Dendritic cell treated with granulocyte-macrophage colony-stimulating factor and Interleukin-4, amounts not matched to agents 40 ng/mL and 50 ng/mL, for 4 days (primary cell): ENCODE data around the gene ADCYAP1R1.

Experiments used
- H3K27ac Mint-ChIP-seq: one replicate; pipeline ENCODE4 v1.8.0; 2022; ENCODE audit warnings: mild to moderate bottlenecking, mixed read lengths
- H3K27me3 Mint-ChIP-seq: one replicate; pipeline ENCODE4 v1.8.0; 2022; ENCODE audit warnings: mild to moderate bottlenecking, mixed read lengths
- H3K36me3 Mint-ChIP-seq: one replicate; pipeline ENCODE4 v1.8.0; 2022; ENCODE audit warnings: low read depth, mixed read lengths
- H3K4me1 Mint-ChIP-seq: one replicate; pipeline ENCODE4 v1.8.0; 2022; ENCODE audit warnings: low read depth, mixed read lengths
- H3K4me3 Mint-ChIP-seq: one replicate; pipeline ENCODE4 v1.8.0; 2022; ENCODE audit warnings: mild to moderate bottlenecking, moderate library complexity, mixed read lengths
- H3K9me3 Mint-ChIP-seq: one replicate; pipeline ENCODE4 v1.8.0; 2022; ENCODE audit warnings: mixed read lengths
- intact Hi-C: fragments of 100-400 bp; cut with micrococcal nuclease; formaldehyde crosslinking; loops from one replicate; pipeline ENCODE4 v1.15.0; 2022

ADCYAP1R1 gene

DNA sequence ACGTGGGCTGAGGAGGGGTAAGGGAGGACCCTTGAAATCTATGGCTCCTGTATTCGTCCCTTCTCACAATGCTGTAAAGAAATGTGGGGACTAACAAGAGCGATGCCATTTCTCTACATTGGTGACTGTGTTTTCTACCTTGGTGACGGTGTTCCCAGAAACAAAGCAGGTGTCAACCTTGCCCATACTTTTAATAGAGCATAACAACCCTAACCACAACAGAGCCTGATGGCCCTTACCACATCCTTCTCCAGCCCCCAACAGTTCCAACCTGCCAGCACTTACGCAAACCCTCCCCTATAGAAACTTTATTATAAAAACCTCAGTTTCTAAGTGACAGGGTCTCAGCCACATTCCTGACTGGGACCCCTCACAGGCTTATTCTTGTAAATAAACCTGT lies 28.2 kb upstream of the ADCYAP1R1 start:
- Mint-ChIP-seq H3K36me3 (no peaks in the 10 kb centered on the region), H3K4me3 (no peak overlapping the region), H3K4me1 (no peaks in the 10 kb centered on the region), H3K27ac (no peak overlapping the region), H3K27me3 (peaks cover 14% of the 10 kb centered on the region), H3K9me3 (no peaks in the 10 kb centered on the region)
- intact Hi-C loops, result no loop called here

DNA sequence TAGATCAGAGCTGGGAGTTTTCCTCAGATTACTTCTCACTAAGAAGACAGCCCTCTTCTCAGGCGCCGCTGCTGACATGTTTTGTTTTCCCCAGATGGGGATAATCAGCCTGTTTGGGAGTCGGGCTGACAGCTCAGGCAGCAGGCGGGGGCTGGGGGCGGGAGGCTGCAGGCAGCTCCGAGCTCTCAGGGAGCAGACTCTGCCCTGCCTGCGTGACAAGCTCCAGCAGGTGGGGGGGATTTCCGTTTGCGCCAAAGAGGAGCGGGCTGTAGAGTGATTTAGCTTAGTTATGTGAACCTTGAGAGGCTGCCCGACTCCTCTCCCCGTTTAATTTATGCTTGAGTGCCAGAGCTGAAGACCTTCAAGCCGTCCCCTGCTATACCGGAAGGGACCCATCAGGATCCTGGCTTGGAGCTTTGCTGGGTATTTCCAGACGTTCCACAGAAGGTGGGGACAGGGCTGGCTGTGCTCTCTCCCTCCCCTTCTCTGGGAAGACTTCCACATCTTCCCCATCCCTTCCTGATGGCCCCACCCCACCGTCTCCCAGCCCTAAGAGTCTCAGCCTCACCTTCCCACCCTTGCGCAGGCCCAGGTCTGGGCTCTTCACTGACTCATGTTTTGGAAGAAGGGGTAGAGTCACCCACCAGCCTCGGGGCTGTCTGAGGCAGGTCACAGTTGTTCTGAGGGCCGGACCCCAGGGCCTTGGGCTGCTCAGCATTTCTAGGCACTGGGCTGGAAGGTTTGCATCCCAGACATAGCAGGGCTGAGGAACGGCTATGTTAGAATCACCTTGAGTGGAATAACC lies 24.7 kb upstream of the ADCYAP1R1 start:
- no peaks in the 10 kb centered on the region for H3K9me3 Mint-ChIP-seq
- no peaks in the 10 kb centered on the region for H3K4me1 Mint-ChIP-seq
- intact Hi-C loops, result no loop called here
- peaks cover 17% of the 10 kb centered on the region for H3K27me3 Mint-ChIP-seq
- H3K27ac Mint-ChIP-seq, result no peak overlapping the region
- no peaks in the 10 kb centered on the region for H3K36me3 Mint-ChIP-seq
- no peak overlapping the region for H3K4me3 Mint-ChIP-seq

DNA sequence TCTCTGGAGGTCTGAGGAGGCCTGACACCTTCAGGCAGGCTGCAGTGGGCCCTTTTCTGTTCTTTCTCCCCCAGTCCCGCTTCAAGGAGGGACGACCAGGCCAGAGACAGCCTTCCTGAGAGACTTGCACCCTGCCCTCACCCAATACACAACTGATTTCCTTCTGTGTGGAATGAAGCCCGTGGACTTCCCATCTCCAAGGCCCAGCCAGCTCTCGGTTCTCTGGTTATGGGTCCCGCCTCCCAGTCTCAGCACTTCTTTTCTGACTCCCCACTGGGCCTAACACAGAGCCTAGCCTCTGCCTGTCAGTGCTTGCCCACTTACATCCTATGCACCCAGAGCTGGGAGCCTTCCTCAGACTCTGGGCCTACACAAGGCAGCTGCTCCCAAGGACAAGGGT lies 24.1 kb upstream of the ADCYAP1R1 start:
- Mint-ChIP-seq H3K27ac (no peak overlapping the region), H3K9me3 (no peaks in the 10 kb centered on the region)

DNA sequence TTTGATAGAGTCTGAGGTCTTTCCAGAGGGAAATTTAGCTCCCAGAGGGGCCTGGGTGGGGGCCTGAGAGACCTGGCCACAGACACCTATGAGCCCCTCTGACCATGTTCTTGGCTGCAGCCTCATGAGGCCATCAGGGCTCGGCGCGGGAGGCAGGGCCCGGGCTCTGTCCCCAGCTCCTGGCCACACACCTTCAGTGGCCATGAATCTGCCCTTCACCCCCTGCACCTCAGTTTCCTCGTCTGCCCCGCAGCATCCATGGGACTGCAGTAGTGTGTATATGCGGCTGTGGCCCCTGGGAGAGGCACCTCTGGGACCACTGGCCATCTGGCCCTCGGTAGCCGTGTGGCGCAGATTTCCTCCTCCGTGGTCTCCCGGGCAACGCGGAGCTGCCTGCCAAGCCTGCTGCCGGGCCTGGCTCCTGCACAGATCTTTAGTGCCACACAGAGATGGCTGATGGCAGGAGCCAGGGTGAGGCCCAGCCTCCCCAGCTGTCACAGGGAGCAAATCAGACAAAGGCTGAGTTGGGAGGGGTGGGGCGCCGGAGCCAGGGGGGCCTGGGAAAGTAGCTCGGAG lies 23.6 kb upstream of the ADCYAP1R1 start:
- Mint-ChIP-seq H3K27ac (no peak overlapping the region), H3K4me1 (no peaks in the 10 kb centered on the region), H3K27me3 (peaks cover 17% of the 10 kb centered on the region), H3K4me3 (no peak overlapping the region), H3K9me3 (no peaks in the 10 kb centered on the region), H3K36me3 (no peaks in the 10 kb centered on the region)
- intact Hi-C loops, result no loop called here

More for the DNA sequence above, 24.1 kb upstream of the ADCYAP1R1 start:
- Mint-ChIP-seq H3K4me1 (no peaks in the 10 kb centered on the region), H3K4me3 (no peak overlapping the region), H3K36me3 (no peaks in the 10 kb centered on the region), H3K27me3 (peaks cover 17% of the 10 kb centered on the region)
- intact Hi-C loops, result no loop called here

DNA sequence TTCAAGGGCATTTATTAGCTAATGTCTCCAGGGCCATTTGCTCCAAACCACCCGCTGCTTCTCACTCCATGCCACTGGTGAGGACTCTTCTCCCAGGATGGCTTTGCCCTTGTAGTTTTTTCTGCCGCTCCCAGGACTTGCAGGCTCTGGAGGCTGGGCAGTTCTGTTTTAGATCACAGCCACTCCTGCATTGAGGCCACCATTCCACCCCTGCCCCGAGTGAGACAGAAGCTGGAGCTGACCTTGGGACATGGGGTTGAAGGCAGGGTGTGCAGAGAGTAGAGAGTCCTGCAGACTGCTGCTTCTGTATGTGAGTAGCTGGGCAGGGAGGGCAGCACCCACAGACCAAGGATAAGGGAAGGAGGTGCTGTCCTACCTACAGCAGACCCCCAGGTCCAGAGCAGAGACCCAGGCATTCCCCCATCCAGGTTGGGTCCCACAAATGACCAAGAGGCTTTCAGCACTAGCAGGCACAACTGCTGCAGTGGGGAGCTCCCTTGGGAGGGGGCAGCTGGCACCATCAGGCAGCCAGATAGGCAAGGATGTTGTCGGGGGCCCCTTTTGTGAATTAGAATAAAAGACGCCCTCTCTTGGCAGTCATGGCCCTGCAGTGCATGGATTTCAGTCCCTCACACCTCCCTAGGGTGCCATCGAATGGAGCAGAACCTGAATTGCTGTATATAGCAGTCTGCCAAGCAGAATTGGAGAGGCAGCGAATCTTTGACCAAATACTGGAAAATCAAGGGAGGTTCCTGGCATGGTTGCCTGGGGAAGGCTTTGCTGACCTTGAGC lies 22.7 kb upstream of the ADCYAP1R1 start:
- no peaks in the 10 kb centered on the region for H3K9me3 Mint-ChIP-seq

DNA sequence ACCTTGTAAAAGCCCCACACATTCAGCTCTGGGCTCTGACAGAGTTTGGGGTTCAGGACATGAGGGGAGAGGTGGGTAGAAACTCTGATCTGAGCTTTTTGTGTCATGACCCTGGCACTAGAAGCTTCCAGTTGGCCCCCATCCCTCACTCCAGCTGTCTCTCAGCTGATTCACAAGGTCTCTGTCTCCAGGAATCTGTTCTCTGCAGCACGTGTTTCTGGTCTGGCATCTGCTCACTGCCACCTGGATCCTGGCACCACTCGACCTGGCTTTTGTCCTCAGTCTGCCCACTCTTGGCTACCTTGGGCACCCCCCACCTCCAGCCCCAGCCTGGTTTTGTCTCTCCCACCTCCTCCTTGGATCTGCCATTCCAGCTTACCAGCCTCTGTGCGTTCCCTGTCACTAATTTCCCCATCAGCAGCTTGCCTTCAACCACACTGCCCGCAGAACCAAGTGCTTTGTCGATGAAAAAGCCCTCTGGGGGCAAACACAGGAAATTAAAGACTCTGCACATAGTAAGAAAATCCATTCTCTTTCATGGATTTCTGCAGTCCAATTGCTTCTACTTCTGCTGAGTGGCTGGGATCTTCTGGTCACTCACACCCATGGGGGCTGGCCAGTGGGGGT lies 18.3 kb upstream of the ADCYAP1R1 start:
- intact Hi-C loops, result no loop called here
- Mint-ChIP-seq H3K4me3 (no peak overlapping the region), H3K9me3 (no peaks in the 10 kb centered on the region), H3K27ac (no peak overlapping the region), H3K36me3 (no peaks in the 10 kb centered on the region), H3K4me1 (no peaks in the 10 kb centered on the region), H3K27me3 (peaks cover 17% of the 10 kb centered on the region)

More for the DNA sequence above, 22.7 kb upstream of the ADCYAP1R1 start:
- Mint-ChIP-seq H3K27ac (no peak overlapping the region), H3K4me1 (no peaks in the 10 kb centered on the region), H3K27me3 (peaks cover 20% of the 10 kb centered on the region), H3K4me3 (no peak overlapping the region), H3K36me3 (no peaks in the 10 kb centered on the region)
- intact Hi-C loops, result no loop called here

DNA sequence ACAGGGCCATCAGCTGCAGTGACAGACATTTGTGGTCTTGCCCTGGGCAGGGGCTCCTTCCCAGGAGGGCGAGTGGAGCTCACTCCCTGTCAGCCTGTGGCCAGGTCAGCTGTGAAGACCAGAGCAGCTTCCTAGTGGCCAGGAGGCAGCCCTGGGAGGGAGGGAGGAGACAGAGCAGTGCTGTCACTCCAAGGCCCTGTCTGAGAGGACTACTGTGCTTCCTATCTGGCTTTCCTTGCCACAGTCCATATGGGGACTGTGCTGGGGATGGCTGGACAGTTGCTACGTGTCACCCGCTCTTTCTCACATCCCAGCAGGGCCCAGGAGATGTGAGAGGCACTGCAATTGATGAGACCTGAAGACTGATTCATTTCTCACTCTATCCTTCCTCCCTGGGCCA lies 15.2 kb upstream of the ADCYAP1R1 start:
- no peaks in the 10 kb centered on the region for H3K36me3 Mint-ChIP-seq
- peaks cover 21% of the 10 kb centered on the region for H3K27me3 Mint-ChIP-seq
- no peak overlapping the region for H3K4me3 Mint-ChIP-seq
- H3K27ac Mint-ChIP-seq, result no peak overlapping the region
- no peaks in the 10 kb centered on the region for H3K9me3 Mint-ChIP-seq
- H3K4me1 Mint-ChIP-seq, result no peaks in the 10 kb centered on the region
- intact Hi-C loops, result no loop called here

DNA sequence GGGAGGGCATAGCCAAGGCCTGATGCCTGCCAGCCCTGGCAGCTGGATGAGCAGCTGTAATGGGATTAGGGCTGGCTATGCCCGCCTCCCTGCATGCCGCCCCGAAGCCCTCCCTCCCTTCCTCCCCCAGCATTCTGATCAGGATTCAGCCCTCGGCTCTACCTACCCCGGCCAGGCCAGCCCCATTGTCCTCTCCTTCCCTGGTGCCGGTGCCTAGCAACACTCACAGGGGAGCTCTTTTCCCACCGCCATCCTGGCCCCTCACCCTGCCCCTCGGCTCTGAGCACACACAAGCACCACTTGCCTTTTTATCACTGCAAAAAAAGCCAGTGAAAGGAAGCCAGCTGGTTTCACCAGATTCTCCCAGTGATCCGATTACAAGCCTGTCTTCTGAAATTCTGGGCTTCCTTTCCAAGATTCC lies 9.0 kb upstream of the ADCYAP1R1 start:
- Mint-ChIP-seq H3K4me1 (no peaks in the 10 kb centered on the region), H3K36me3 (no peaks in the 10 kb centered on the region), H3K27me3 (peaks cover 33% of the 10 kb centered on the region), H3K27ac (no peak overlapping the region), H3K9me3 (no peaks in the 10 kb centered on the region), H3K4me3 (no peak overlapping the region)
- intact Hi-C loops, result no loop called here

DNA sequence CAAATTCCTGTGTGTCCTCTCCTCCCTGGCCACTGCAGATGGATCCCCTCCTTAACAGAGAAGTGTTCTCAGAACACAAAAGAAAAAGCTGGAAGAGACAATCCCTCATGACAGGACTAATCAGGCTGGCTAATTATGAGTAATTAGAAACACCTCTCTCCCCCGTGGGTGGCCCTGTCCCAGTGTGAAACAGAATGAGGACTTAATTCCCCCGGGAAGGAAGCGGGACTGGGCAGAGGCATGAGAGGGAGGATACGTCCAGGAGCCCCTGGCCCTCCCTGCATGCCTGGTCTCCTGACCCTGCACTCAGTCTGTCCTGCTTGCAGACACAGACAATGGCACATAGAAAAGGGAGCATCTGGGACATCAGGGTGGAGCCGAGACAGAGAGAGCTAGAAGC lies 7.6 kb upstream of the ADCYAP1R1 start:
- H3K27me3 Mint-ChIP-seq, result peaks cover 31% of the 10 kb centered on the region
- H3K27ac Mint-ChIP-seq, result no peak overlapping the region
- no peaks in the 10 kb centered on the region for H3K4me1 Mint-ChIP-seq
- intact Hi-C loops, result no loop called here
- H3K36me3 Mint-ChIP-seq, result no peaks in the 10 kb centered on the region
- no peak overlapping the region for H3K4me3 Mint-ChIP-seq
- H3K9me3 Mint-ChIP-seq, result no peaks in the 10 kb centered on the region

DNA sequence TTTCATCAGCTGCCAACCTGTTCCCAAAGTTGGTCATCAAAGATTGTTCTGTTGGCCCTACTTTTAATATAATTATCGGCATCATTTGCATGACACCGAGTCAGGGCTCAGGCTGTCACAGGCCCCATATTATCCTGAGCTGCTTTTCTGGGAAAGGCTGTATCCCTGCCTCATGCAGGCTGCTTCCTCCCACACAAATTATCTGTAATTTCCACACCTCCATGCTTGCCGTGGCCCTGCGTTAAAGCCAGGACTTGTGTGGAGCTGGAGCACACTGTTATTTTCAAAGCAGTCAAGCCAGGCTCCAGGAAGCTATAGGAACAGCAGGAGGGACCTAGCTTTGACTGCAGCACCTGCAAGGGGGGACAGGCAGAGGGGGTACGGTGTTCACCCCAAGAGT lies 5.4 kb upstream of the ADCYAP1R1 start:
- H3K36me3 Mint-ChIP-seq, result no peaks in the 10 kb centered on the region
- no peaks in the 10 kb centered on the region for H3K4me1 Mint-ChIP-seq
- no peak overlapping the region for H3K27ac Mint-ChIP-seq
- intact Hi-C loops, result no loop called here
- H3K9me3 Mint-ChIP-seq, result no peaks in the 10 kb centered on the region
- H3K4me3 Mint-ChIP-seq, result no peak overlapping the region
- peaks cover 45% of the 10 kb centered on the region for H3K27me3 Mint-ChIP-seq

DNA sequence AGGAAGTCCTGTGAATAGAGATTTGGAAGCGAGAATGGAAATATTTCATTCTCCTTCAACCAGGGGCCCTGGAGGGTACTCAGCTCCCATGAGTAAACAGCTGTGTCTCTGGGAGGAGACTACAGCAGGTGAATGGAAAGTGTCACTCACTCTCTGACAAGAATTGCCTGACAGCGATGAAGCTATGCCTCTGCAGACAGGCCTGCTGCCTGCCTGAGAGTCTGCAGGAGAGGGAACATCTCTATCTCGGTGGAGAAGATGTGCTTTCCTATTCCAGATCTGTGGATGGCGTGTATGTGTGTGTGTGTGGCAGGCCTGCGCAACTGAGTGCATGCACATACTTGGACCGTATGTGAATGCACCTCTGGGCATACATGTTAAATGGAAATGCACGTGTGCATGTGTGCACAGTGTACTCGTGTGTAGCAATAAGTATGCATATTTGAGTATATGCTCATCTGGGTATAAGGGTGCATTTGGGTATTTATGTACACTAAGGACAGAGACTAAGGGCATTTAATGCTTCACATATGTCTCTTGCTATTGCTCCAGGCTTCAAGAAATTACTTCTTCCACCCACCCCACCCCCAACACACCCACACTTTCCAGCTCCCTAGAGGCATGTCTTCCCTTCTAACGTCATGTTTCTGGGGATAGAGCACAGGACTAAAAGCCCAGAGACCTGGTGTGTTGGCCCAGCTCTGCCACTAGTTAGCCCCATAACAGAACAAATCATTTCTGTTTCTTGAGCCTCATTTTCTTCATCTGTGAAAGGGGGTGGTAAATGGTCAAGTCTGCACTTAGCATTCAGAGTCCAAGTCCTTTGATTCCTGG lies 4.6 kb upstream of the ADCYAP1R1 start:
- H3K27ac Mint-ChIP-seq, result no peak overlapping the region
- H3K27me3 Mint-ChIP-seq, result peaks cover 45% of the 10 kb centered on the region
- intact Hi-C loops, result no loop called here
- no peaks in the 10 kb centered on the region for H3K4me1 Mint-ChIP-seq
- H3K4me3 Mint-ChIP-seq, result no peak overlapping the region
- no peaks in the 10 kb centered on the region for H3K9me3 Mint-ChIP-seq
- no peaks in the 10 kb centered on the region for H3K36me3 Mint-ChIP-seq

DNA sequence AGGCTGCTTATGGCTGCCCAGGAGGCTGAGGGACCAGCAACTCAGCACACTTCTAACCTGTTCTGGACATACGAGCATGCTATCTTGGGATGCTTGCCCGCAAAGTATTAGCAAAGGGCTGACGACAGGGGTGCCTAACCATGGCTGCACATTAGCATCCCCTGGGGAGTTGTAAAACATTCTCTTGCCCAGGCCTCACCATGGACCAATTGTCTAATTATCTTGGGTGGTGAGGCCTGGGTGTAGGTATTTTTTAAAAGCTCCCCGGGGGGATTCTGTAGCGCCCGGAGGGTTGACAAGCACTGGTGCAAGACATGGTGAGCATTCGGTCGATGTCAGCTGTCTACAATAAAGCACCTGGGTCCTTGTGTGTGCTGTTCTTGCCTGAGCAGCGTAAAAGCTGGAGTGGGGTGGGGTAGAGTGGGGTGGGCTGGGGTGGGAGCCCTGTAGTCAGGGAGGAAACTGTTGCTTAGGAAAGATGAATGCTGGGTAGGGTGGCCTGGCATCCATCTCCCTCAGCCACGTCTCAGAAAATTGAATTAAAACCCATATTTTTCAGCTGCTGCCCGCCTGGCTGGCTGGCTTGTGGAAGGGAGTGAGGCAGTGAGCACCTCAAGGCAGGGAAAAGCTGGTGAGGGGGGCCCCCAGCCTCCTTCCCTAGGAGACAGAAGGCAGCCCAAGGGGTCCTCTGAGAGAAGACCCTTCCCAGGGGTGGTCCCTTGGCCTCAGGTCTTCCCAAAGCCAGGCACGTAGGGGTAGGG lies 2.9 kb upstream of the ADCYAP1R1 start:
- H3K27me3 Mint-ChIP-seq, result peaks cover 48% of the 10 kb centered on the region
- intact Hi-C loops, result no loop called here
- no peaks in the 10 kb centered on the region for H3K9me3 Mint-ChIP-seq
- H3K27ac Mint-ChIP-seq, result no peak overlapping the region
- no peaks in the 10 kb centered on the region for H3K4me1 Mint-ChIP-seq
- no peaks in the 10 kb centered on the region for H3K36me3 Mint-ChIP-seq
- no peak overlapping the region for H3K4me3 Mint-ChIP-seq

DNA sequence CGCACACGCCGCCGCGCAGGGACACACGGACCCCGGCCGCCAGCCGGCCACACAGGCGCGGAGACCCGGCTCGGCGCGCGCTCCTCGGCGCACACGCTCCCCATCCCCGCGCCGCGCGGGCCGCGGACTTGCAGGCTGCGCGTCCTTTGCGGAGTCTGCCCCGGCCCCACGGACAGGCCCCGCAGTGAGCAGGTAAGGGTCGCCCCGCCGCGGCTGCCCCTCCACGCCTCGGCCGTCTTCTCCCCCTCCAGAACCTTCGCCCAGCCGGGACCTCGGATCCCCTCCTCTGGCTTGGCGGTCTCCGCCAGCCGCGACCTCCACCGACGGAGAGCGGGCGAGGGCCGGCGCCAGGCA lies 356 bp downstream of the ADCYAP1R1 start:
- intact Hi-C loops, result no loop called here
- Mint-ChIP-seq H3K27ac (no peak overlapping the region), H3K27me3 (peaks cover 62% of the 10 kb centered on the region)

More for the DNA sequence above, 356 bp downstream of the ADCYAP1R1 start:
- no peaks in the 10 kb centered on the region for H3K36me3 Mint-ChIP-seq
- H3K9me3 Mint-ChIP-seq, result no peaks in the 10 kb centered on the region
- H3K4me1 Mint-ChIP-seq, result no peaks in the 10 kb centered on the region
- H3K4me3 Mint-ChIP-seq, result no peak overlapping the region
